ENCODE data around the gene C16orf92.

- TF ChIP-seq PPARA (CRISPR knock-in tag; IDR thresholded peaks at IDR 0.05; ENCODE audit: borderline replicate concordance) (no peak), ARNTL (CRISPR knock-in tag; IDR thresholded peaks at IDR 0.05; ENCODE audit: borderline replicate concordance, low read depth) (no peak), ZNF70 (CRISPR knock-in tag; IDR thresholded peaks at IDR 0.05) (no peak), ZNF8 (CRISPR knock-in tag; IDR thresholded peaks at IDR 0.05) (no peak), PATZ1 (CRISPR knock-in tag; IDR thresholded peaks at IDR 0.05; ENCODE audit: borderline replicate concordance) (no peak), GLIS3 (CRISPR knock-in tag; IDR thresholded peaks at IDR 0.05) (no peak), BACH2 (CRISPR knock-in tag; IDR thresholded peaks at IDR 0.05; ENCODE audit: borderline replicate concordance) (no peak), OSR1 (CRISPR knock-in tag; IDR thresholded peaks at IDR 0.05) (no peak), RARB (CRISPR knock-in tag; IDR thresholded peaks at IDR 0.05) (no peak), ZC3H10 (CRISPR knock-in tag; IDR thresholded peaks at IDR 0.05) (no peak), ZFP30 (CRISPR knock-in tag; IDR thresholded peaks at IDR 0.05) (no peak), POU6F1 (CRISPR knock-in tag; IDR thresholded peaks at IDR 0.05; ENCODE audit: borderline replicate concordance, low read depth) (no peak)
- TF ChIP-seq, protein P1, sequence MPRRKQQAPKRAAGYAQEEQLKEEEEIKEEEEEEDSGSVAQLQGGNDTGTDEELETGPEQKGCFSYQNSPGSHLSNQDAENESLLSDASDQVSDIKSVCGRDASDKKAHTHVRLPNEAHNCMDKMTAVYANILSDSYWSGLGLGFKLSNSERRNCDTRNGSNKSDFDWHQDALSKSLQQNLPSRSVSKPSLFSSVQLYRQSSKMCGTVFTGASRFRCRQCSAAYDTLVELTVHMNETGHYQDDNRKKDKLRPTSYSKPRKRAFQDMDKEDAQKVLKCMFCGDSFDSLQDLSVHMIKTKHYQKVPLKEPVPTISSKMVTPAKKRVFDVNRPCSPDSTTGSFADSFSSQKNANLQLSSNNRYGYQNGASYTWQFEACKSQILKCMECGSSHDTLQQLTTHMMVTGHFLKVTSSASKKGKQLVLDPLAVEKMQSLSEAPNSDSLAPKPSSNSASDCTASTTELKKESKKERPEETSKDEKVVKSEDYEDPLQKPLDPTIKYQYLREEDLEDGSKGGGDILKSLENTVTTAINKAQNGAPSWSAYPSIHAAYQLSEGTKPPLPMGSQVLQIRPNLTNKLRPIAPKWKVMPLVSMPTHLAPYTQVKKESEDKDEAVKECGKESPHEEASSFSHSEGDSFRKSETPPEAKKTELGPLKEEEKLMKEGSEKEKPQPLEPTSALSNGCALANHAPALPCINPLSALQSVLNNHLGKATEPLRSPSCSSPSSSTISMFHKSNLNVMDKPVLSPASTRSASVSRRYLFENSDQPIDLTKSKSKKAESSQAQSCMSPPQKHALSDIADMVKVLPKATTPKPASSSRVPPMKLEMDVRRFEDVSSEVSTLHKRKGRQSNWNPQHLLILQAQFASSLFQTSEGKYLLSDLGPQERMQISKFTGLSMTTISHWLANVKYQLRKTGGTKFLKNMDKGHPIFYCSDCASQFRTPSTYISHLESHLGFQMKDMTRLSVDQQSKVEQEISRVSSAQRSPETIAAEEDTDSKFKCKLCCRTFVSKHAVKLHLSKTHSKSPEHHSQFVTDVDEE (CRISPR knock-in tag; IDR thresholded peaks at IDR 0.05), result no peak
- TF ChIP-seq, protein P2, sequence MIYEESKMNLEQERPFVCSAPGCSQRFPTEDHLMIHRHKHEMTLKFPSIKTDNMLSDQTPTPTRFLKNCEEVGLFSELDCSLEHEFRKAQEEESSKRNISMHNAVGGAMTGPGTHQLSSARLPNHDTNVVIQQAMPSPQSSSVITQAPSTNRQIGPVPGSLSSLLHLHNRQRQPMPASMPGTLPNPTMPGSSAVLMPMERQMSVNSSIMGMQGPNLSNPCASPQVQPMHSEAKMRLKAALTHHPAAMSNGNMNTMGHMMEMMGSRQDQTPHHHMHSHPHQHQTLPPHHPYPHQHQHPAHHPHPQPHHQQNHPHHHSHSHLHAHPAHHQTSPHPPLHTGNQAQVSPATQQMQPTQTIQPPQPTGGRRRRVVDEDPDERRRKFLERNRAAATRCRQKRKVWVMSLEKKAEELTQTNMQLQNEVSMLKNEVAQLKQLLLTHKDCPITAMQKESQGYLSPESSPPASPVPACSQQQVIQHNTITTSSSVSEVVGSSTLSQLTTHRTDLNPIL (CRISPR knock-in tag; IDR thresholded peaks at IDR 0.05; ENCODE audit: low read depth), result no peak
Observed at GRCh38 chr16:30003670-30004423, 19.2 kb upstream of the C16orf92 start.
